Measurements from ENCODE around the gene ZNF488.
"Not testable (repeated sequence)": the region's sequence is repeated elsewhere in the genome, so short reads cannot be mapped to it uniquely, and the experiment has no call there.

ZNF488 gene

DNA sequence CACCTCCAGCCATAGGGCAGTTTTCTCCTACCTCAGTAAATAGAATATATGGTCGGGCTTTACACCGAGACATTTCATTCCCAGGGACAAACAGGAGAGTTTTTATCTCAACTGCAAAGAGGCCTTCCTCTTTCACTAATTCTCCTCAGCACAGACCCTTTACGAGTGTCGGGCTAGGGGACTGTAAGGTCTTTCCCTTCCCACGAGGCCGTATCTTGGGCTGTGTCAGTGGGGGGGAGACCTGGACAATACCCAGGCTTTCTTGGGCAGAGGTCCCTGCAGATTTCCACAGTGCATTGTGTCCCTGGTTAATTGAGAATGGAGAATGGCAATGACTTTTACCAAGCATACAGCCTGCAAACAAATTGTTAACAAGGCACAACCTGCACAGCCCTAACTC lies 13.2 kb upstream of the ZNF488 start:
- Histone ChIP-seq H3K4me1 (ENCODE audit: control insufficient read depth, insufficient read depth, low read length) (no peaks in the 10 kb centered on the region), H3K36me3 (ENCODE audit: control insufficient read depth, insufficient read depth, low read length) (no peaks in the 10 kb centered on the region), H3K9me3 (ENCODE audit: control insufficient read depth, low read length) (no peaks in the 10 kb centered on the region), H3K9ac (ENCODE audit: low read length) (no peak overlapping the region), H3K27me3 (ENCODE audit: control insufficient read depth, insufficient read depth, low read length) (no peaks in the 10 kb centered on the region), H3K4me3 (ENCODE audit: low read length) (no peak overlapping the region)

DNA sequence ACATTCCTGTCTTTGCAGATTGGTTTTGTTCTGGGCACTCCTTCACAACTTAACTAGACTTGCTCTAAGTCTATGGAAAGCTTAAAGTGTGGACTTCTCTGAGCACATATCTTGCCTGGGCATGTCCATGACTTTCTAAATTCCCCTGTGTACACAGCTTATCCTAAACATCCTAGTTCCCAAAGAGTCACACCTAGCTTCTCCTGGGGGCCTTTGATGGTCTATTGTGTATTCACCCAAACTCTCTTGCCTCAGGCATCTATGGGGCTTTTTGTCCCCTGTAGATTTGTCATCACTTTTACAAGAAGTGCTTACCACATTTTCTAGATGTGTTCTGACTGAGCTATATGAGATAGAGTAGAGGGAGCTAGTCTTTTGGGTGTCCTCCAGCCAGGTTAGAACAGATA lies 12.2 kb upstream of the ZNF488 start:
- H3K9ac ChIP-seq (ENCODE audit: low read length) = no peak overlapping the region
- no peaks in the 10 kb centered on the region for H3K9me3 ChIP-seq (ENCODE audit: control insufficient read depth, low read length)
- no peak overlapping the region for H3K4me3 ChIP-seq (ENCODE audit: low read length)
- no peaks in the 10 kb centered on the region for H3K4me1 ChIP-seq (ENCODE audit: control insufficient read depth, insufficient read depth, low read length)
- no peaks in the 10 kb centered on the region for H3K27me3 ChIP-seq (ENCODE audit: control insufficient read depth, insufficient read depth, low read length)
- no peaks in the 10 kb centered on the region for H3K36me3 ChIP-seq (ENCODE audit: control insufficient read depth, insufficient read depth, low read length)

DNA sequence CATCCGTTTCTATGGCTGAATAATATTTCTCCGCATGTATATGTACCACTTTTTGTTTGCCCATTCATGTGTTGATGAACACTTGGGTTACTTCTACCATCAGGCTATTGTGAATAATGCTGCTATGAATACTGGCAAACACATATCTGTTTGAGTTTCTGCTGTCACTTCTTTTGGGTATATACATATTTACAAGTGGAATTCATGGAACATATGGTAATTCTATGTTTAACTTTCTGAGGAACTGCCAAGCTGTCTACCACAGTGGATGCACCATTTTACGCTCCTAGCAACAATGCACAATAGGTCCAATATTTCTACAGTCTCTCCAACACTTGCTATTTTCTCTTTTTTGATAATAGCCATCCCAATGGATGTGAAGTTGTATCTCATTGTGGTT lies 5.5 kb upstream of the ZNF488 start:
- Histone ChIP-seq H3K27me3 (ENCODE audit: control insufficient read depth, insufficient read depth, low read length) (no peaks in the 10 kb centered on the region), H3K4me1 (ENCODE audit: control insufficient read depth, insufficient read depth, low read length) (no peaks in the 10 kb centered on the region), H3K36me3 (ENCODE audit: control insufficient read depth, insufficient read depth, low read length) (no peaks in the 10 kb centered on the region), H3K9ac (ENCODE audit: low read length) (no peak overlapping the region), H3K9me3 (ENCODE audit: control insufficient read depth, low read length) (no peaks in the 10 kb centered on the region), H3K4me3 (ENCODE audit: low read length) (no peak overlapping the region)

DNA sequence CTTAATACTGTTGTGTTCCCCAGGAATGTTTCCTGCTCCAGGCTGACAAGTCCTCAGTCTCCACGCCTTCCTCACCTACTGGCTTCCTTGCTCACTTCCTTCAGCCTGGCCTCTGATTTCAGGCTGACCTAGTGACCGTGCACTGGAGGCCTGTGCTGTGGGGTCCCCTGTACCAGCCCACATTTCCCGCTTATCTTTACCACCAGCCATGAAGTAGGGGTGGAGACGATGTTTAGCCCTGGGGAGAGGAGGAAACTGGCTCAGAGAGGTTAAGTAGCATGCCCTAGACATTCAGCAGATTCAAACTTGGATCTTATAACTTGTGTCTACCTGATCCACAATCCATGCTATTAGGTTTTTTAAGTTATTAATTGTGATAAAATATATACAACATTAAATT lies 4.8 kb upstream of the ZNF488 start:
- peaks cover 2% of the 10 kb centered on the region for H3K4me1 ChIP-seq (ENCODE audit: control insufficient read depth, insufficient read depth, low read length)
- no peaks in the 10 kb centered on the region for H3K36me3 ChIP-seq (ENCODE audit: control insufficient read depth, insufficient read depth, low read length)
- H3K9me3 ChIP-seq (ENCODE audit: control insufficient read depth, low read length) = no peaks in the 10 kb centered on the region
- no peaks in the 10 kb centered on the region for H3K27me3 ChIP-seq (ENCODE audit: control insufficient read depth, insufficient read depth, low read length)
- H3K4me3 ChIP-seq (ENCODE audit: low read length) = no peak overlapping the region
- H3K9ac ChIP-seq (ENCODE audit: low read length) = no peak overlapping the region

DNA sequence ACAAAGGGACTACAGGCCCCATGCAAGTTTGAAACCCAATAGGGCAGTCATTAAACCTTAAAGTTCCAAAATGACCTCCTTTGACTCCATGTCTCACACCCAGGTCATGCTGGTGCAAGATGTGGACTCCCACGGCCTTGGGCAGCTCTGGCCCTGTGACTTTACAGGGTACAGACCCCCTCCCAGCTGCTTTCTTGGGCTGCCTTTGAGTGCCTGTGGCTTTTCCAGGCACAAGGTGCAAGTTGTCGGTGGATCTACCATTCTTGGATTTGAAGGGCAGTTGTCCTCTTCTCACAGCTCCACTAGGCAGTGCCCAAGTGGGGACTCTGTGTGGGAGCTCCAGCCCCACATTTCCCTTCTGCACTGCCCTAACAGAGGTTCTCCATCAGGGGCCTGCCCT lies 2.0 kb upstream of the ZNF488 start:
- not testable (repeated sequence) for H3K36me3 ChIP-seq (ENCODE audit: control insufficient read depth, insufficient read depth, low read length); H3K9ac ChIP-seq (ENCODE audit: low read length); H3K9me3 ChIP-seq (ENCODE audit: control insufficient read depth, low read length); H3K27me3 ChIP-seq (ENCODE audit: control insufficient read depth, insufficient read depth, low read length); H3K4me3 ChIP-seq (ENCODE audit: low read length)
- H3K4me1 ChIP-seq (ENCODE audit: control insufficient read depth, insufficient read depth, low read length) = peaks cover 20% of the 10 kb centered on the region

DNA sequence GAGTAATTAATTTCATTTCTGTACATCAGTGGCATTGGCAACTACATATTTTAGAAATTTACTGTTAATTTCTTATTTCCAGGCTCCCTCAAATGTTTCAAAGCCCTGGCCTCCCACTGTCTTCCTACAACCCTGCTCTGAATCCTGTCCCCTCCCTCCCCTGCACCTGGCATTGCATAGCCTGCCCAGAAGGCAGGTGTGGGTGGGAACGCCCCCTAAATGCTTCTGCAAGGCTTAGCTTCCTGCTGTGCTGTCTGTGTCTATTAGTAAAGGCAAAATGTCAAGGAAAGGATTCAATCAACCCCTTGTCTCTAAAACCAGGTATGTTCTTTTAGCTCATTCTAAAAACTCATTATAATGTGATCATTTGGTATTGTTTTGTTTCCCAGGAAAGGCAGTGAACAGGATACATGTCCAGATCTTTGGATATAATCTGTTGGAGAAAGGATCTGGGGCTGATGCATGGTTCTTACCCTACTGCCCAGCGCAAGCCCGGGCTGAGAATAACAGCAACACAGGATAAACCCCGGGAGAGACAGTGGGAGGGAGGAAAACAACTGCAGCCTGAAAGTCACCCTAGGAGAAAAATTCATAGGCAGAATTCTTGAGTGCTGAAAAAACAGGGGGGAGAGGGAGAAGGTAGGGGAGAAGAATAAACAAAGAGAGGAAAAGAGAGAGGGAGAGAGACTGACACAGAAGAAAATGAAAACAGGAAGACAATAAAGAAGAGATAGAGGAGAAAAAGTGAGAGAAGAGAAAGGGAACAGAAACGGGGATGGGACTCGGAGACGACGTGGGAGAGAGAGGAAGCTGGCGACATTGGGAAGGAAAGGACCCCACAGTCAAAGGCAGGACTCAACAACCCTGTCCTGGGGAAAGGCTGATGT lies 589 bp downstream of the ZNF488 start:
- no peaks in the 10 kb centered on the region for H3K9me3 ChIP-seq (ENCODE audit: control insufficient read depth, low read length)
- no peaks in the 10 kb centered on the region for H3K27me3 ChIP-seq (ENCODE audit: control insufficient read depth, insufficient read depth, low read length)
- peak overlapping the region; percentile 60 for H3K4me3 ChIP-seq (ENCODE audit: low read length)
- peaks cover 30% of the 10 kb centered on the region for H3K4me1 ChIP-seq (ENCODE audit: control insufficient read depth, insufficient read depth, low read length)
- H3K9ac ChIP-seq (ENCODE audit: low read length) = peak overlapping the region; percentile 18
- H3K36me3 ChIP-seq (ENCODE audit: control insufficient read depth, insufficient read depth, low read length) = no peaks in the 10 kb centered on the region

DNA sequence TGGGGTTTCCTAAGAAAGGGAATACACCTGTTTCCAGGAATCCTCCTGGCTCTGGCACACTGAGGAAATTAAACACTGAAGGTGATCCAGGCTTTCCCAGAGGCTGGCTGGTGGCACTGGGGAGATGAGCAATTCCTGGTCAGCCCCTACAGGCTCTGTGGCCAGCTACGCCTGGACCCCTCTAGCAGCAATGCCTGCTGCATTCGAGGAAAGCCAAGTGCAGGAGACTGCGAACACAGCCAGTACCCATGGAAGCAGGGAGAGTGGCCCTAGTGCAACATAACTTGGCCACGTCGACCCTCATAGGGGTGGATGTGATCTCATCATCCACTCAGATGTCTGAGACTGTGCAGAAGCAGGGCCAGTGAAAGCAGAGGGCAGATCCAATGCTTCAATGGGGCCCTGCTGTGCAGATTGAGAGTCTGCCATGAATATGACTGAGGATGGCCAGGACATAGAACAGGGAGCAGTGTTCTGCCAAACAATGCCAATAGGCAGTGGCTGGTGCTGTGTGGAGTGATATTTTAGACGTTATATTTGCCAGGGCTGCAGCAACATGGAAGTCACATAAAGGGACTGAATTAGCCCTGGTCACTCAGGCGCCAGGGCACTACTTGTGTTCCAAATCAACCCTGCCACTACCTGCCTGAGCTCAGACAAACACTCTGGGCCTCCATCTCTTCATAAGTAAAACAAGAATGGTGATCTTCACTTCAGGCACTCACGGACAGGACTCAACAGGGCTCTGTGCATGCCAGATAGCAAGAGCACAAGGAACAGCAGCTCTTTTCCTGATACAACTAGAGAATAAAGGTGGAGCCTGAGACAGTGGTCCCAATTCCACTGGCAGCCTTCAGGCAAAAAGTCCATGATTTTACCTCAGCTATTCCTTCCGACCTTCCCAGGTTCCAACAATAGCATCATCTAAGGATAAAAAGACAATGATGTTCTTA lies 2.4 kb downstream of the ZNF488 start:
- no peaks in the 10 kb centered on the region for H3K27me3 ChIP-seq (ENCODE audit: control insufficient read depth, insufficient read depth, low read length)

DNA sequence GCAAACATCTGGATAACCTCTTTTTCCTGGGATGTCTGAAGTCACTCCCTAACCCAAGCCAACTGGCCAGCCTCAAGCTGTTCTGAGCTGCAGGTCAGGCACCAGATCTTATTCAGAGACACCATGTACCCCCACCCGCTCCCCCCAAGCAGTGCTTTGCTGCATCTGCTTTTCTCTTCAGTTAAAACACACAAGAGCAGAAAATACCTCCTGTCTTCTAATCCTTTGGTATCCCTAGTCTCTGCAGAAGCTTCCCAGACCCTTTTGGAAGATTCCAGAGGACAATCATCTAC lies 3.0 kb downstream of the ZNF488 start:
- H3K4me3 ChIP-seq (ENCODE audit: low read length) = no peak overlapping the region

More for the DNA sequence above, 2.4 kb downstream of the ZNF488 start:
- H3K36me3 ChIP-seq (ENCODE audit: control insufficient read depth, insufficient read depth, low read length) = no peaks in the 10 kb centered on the region
- peaks cover 44% of the 10 kb centered on the region for H3K4me1 ChIP-seq (ENCODE audit: control insufficient read depth, insufficient read depth, low read length)
- no peaks in the 10 kb centered on the region for H3K9me3 ChIP-seq (ENCODE audit: control insufficient read depth, low read length)
- no peak overlapping the region for H3K9ac ChIP-seq (ENCODE audit: low read length)
- H3K4me3 ChIP-seq (ENCODE audit: low read length) = no peak overlapping the region

DNA sequence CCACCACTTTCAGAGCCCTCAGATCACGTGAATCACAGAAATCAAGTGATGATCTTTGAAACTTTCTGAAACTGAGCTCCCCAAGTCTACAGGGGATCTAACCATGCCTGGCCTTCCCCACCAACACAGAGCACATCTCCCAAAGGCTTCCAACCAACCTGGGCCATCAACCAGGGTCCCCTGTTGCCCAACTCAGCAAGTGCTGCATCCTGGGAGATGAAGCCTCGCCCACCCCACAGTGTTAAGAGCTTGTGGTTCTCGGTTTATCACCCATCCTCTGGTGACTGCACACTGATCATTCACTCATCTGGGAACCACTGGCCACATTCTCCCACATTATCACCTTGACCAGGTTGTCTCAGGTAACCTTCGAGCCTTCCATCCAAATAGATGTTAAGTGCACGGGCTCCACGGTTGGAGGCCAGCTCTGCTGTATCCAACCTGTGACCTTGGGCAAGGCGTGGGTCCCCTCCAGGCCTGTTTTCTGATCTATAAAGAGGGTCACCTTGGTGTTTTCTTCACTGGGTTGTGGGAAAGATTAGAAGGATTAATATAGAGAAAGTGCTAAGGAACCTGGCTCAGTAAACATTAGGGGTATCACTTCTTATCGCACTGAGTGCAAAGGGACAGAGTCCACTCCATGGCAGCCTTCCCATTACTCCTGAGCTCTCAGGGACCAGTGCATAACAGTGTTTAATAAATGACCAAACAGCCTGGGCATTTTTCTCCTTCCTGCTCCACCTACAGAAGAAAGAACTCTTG lies 3.6 kb downstream of the ZNF488 start:
- H3K27me3 ChIP-seq (ENCODE audit: control insufficient read depth, insufficient read depth, low read length) = no peaks in the 10 kb centered on the region
- peaks cover 44% of the 10 kb centered on the region for H3K4me1 ChIP-seq (ENCODE audit: control insufficient read depth, insufficient read depth, low read length)
- no peak overlapping the region for H3K9ac ChIP-seq (ENCODE audit: low read length)
- no peaks in the 10 kb centered on the region for H3K36me3 ChIP-seq (ENCODE audit: control insufficient read depth, insufficient read depth, low read length)
- no peak overlapping the region for H3K4me3 ChIP-seq (ENCODE audit: low read length)
- H3K9me3 ChIP-seq (ENCODE audit: control insufficient read depth, low read length) = no peaks in the 10 kb centered on the region

More for the DNA sequence above, 3.0 kb downstream of the ZNF488 start:
- H3K9me3 ChIP-seq (ENCODE audit: control insufficient read depth, low read length) = no peaks in the 10 kb centered on the region
- no peaks in the 10 kb centered on the region for H3K36me3 ChIP-seq (ENCODE audit: control insufficient read depth, insufficient read depth, low read length)
- no peak overlapping the region for H3K9ac ChIP-seq (ENCODE audit: low read length)
- H3K4me1 ChIP-seq (ENCODE audit: control insufficient read depth, insufficient read depth, low read length) = peaks cover 44% of the 10 kb centered on the region
- H3K27me3 ChIP-seq (ENCODE audit: control insufficient read depth, insufficient read depth, low read length) = no peaks in the 10 kb centered on the region

DNA sequence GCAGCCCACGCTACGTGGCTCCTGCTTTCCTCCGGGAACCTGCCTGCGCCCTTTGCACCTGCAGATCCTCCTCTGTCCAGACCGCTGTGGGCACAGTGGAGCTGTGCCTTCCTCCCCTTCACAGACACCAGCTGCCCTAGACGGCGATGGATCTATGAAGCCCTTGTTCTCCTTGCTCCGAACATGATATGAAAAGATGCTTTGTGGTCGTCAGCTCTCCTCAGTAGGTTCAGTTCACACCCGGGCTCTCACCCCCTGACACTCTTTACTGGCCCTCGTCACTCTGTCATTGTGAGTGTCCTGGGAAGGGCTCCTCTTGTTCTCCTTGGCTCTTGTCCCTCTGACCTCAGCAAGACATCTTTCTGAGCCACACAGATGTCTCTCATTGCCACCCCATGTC lies 4.2 kb downstream of the ZNF488 start:
- H3K36me3 ChIP-seq (ENCODE audit: control insufficient read depth, insufficient read depth, low read length) = no peaks in the 10 kb centered on the region
- no peak overlapping the region for H3K9ac ChIP-seq (ENCODE audit: low read length)
- H3K9me3 ChIP-seq (ENCODE audit: control insufficient read depth, low read length) = no peaks in the 10 kb centered on the region
- H3K4me3 ChIP-seq (ENCODE audit: low read length) = no peak overlapping the region
- H3K27me3 ChIP-seq (ENCODE audit: control insufficient read depth, insufficient read depth, low read length) = no peaks in the 10 kb centered on the region
- peaks cover 44% of the 10 kb centered on the region for H3K4me1 ChIP-seq (ENCODE audit: control insufficient read depth, insufficient read depth, low read length)

DNA sequence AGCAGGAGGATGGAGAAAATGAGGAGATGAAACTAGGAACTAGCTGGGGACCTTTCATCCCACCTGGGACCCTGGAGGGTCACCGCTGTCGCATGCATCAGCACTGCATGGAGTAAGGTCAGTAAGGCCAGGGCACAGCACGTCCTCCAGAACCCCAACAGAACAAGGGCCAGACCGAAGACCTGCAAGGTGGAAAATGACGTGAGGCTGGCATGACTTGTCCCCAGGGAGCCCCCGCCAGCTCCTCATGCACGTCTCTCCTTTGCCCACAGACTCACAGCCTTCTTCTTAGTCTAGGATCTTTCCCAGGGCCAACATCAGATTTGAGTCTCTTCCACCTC lies 4.7 kb downstream of the ZNF488 start:
- Histone ChIP-seq H3K9me3 (ENCODE audit: control insufficient read depth, low read length) (no peaks in the 10 kb centered on the region), H3K27me3 (ENCODE audit: control insufficient read depth, insufficient read depth, low read length) (no peaks in the 10 kb centered on the region), H3K36me3 (ENCODE audit: control insufficient read depth, insufficient read depth, low read length) (no peaks in the 10 kb centered on the region), H3K9ac (ENCODE audit: low read length) (no peak overlapping the region), H3K4me3 (ENCODE audit: low read length) (no peak overlapping the region), H3K4me1 (ENCODE audit: control insufficient read depth, insufficient read depth, low read length) (peaks cover 44% of the 10 kb centered on the region)

All from mucosa of stomach (tissue), 1 donor.